ENCODE results near the gene SDE2.
"Not testable (repeated sequence)": the region's sequence is repeated elsewhere in the genome, so short reads cannot be mapped to it uniquely, and the experiment has no call there.

SDE2 gene

DNA sequence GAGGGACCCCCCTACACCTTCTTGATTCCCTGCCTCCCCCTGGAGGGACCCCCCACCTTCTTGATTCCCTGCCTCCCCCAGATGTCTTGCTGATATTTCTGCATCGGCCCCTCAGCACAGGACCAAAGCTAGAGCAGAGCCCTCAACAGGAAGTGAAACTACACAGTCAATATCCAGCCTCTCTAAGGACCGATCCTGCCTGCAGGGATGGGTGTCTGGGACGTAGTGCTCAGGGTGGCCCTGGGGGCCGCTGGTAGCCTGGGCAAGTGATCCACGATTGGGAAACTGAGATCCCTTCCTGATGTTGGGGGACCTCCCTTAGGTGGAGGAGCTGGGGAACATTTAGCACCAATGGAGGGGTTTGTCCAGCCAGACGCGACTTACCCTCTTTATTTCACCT, 54.2 kb downstream of the SDE2 start:
- in situ Hi-C loops (cut with MboI; ENCODE audit: low sequenced_read_pairs), result no loop called here

DNA sequence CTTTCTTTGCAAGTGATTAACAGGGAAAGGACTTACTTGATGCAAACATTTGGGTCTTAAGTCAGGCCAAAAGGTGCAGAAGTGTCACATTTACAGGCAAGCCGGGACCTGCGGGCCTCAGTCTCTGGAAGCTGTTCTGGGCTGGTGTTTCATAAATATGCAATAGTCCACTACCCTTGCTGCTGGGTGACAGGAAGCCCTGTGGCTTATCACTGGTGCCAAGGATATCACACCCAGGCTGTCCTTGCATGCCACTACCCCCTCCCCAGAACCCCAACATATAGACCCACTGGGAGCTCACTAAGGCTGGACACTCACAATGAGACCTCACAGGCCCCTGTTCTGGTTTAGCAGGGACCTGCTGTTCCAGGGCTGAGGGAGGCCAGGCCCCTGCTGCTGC, 54.8 kb downstream of the SDE2 start:
- in situ Hi-C loops (cut with MboI; ENCODE audit: low sequenced_read_pairs), result no loop called here

DNA sequence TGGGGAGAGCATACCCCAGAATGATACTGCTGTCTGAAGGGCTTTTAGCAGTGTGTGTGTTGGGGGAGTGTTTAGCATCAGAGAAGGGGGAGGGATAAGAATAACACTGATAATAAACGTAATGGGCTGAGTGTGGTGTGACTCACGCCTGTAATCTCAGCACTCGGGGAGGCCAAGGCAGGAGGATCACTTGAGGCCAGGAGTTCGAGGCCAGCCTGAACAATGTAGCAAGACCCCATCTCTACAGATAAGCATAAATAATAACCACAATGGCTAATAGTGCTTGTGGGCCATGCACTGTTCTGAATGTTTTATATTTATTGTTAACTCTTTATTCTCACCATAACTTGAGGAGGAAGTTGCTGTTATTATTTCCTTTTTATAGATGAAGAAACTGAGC, 55.6 kb downstream of the SDE2 start:
- in situ Hi-C loops (cut with MboI; ENCODE audit: low sequenced_read_pairs), result no loop called here

DNA sequence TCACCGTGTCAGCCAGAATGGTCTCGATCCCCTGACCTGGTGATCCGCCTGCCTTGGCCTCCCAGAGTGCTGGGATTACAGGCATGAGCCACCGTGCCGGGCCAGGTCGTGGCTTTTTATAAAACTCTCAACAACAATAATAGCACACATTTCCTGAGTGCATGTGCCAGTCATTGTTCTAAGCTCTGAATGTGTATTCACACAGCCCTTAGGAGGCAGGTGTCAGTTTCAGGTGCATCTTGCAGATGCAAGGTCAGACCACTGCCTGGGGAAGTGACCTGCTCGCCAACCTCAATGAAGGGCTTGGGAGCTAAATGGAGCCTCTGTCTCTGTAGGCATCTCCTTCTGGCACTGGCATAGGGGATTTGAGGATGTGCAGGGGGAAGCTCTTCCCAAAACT, 56.6 kb downstream of the SDE2 start:
- in situ Hi-C loops (cut with MboI; ENCODE audit: low sequenced_read_pairs), result no loop called here

DNA sequence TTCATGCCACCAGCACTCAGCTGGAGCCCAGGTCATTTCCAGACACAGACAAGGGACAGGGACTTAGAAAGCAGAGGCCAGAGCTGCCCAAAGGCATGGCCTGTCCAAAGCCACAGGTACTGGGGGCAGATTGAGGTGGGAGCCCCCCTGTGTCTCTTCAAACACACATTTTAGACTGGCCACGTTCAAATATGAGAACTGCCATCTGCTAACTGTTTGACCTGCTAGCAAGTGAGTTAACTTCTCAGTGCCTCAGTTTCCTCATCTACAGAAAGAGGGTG, 57.3 kb downstream of the SDE2 start:
- in situ Hi-C loops (cut with MboI; ENCODE audit: low sequenced_read_pairs), result no loop called here

DNA sequence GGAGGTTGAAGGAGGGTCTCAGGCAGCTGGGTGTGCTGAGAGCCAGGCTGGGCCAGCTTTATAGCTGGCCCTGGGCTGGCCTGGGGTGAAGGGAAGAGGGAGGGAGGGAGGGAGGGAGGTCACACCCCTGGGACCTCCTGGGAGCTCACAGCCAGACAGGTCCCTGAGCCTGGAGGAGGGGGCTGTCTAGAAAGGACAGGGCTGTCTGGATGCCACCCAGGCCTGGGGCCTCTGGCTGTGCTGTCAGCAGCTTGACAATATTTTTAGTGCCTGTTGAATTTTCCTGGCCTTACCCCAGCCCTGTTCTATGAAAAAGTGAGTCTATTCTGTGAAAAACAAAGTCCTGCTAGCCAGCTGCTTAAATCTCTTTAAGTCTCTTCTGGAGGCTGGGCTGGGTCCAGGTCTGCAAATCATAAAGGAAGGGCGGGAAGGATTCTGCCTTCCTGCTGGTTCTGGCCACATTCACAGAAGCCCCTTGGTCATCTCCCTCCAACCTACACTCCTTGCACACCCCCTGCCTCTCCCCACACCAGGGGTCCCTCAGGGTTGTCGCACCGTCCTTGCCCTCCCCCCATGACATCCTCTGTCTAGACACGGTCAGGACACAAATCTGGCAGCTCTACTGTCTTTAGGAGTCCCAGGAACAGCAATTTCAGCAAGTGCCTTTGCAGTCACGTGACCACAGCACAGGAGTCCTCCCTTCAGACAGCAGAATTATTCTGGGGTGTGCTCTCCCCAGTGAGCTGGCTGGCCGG, 57.8 kb downstream of the SDE2 start, which contains the start of gene LEFTY2:
LEFTY2 (minus strand) TSS at position 34 of the 755 bp plus-strand sequence. CDS start 80 bp downstream, outside the sequence.
- in situ Hi-C loops (cut with MboI; ENCODE audit: low sequenced_read_pairs), result no loop called here

DNA sequence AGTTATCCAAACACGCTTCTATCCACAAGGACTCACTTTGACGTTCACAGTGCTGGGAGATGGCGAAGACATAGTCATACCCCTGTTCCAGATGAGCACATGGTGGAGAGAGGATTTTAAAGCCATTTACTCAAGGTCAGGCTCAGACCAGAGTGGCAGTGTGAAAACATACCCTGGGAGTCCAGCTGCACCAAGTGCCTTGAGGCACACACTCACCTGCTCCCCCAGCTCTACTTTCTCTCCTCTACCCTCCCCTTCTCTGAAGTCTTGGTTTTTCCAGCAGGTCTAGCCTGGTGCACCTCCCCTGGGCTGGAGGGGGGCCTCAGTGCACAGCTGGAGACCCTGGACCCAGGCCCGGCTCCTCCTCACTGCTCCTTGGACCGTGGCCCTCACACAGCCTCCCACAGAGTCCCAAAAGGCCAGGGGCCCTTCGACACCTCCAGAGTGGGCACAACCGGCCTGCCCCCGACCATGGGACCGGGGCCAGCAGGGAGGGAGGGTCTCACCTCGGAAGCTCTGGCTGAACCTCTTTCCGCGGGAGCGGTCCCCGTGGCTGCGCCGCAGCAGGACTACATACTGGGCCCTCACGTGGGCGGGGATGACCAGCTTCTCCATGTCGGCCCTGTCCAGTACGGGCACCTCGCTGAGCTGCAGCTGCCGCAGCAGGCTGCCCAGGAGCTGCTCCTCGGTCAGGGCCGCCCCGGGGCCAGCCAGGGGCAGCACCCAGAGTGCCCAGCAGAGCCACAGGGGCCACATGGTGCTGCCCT, 58.6 kb downstream of the SDE2 start:
- in situ Hi-C loops (cut with MboI; ENCODE audit: low sequenced_read_pairs), result no loop called here

DNA sequence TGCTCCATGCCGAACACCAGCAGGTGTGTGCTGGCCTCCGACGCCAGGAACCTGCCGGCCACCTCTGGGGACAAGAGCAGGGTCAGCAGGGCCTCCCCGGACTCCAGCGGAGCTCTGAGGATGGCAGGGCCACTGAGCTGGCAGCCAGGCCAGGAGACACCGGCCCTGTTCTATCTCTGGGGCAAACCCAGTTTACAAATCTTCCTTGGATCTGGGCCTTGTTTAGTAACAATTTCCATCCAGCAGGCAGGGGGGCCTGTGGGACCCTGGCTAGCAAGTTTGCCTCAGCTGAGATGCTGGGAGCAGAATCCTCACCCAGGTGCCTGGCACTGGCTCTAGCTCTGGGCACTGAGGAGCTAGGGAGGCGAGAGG, 59.2 kb downstream of the SDE2 start:
- in situ Hi-C loops (cut with MboI; ENCODE audit: low sequenced_read_pairs), result not testable (repeated sequence)

DNA sequence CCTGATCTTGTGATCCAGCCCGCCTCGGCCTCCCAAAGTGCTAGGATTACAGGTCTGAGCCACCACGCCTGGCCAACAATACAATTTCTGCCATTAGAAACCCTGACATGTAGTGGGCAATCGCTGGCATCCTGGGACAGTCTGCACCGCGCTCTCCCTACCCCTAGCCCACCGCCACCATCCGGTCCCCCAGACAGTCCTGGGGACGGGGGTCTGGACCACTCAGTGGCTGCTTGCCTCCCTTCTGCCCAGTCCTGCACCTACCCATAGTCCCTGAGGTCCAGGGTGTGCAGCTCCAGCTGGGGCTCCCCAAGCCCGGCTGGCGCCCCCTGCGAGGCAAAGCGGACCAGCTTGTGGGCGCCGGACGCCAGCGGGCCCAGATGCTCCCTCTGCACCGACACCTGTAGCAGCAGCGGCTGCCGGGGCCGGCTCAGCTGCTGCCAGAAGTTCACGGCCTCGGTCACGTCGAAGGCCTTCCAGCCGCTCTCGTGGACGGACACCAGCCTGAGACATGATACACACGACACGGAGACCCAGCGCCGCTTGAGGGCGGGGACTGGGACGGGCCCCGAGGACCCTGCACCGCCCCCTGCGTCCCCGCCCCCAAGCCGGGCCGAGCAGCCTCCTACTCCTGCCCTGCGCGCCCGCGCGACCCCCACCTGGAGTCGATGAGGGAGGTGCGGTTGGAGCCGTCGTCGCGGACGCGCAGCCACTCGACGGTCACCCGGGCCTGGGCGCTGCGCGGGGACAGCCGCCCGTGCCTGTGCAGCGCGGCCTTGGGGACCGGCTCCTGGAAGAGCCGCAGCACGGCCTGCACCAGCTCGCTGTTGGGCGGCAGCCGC, 59.8 kb downstream of the SDE2 start:
- in situ Hi-C loops (cut with MboI; ENCODE audit: low sequenced_read_pairs), result not testable (repeated sequence)

DNA sequence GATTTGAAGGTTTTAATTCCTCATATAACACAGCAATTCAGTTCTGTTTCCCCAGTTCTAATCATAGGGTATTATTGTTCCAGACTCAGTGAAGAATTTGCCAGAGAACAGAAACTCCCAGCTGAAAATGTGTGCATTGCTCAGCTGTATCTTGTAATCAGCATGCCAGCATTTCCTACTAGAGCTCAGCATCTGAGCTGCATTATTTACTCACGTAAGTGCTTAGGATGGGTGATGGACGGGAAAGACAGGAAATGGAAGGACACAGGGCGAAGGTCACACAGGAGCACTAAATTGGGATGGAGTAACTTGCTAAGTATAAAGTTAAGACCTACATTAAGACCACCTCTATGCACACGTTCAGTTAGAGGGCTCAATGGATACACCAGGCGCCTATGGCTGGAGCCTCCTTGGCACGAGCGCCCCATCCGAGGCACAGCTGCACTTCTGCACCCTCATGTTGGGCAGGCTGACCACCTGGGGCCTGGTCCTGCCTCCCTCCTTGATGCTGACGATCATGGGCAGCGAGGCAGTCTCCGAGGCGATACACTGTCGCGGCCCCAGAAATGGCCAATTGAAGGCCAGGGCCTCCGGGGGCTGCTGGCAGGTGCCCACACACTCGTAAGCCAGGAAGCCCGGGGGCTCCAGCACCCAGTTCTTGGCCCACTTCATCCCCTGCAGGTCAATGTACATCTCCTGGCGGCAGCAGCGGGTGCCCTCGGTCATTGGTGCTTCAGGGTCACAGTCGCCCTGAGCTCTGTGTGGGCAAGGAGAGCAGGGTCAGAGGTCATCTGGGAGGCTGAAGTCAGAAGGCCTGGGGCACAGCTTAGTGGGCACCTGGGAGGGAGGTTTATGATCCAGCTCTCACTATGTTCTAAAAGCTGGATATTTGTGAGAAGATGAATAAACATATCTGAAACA, 61.8 kb downstream of the SDE2 start:
- in situ Hi-C loops (cut with MboI; ENCODE audit: low sequenced_read_pairs), result no loop called here

DNA sequence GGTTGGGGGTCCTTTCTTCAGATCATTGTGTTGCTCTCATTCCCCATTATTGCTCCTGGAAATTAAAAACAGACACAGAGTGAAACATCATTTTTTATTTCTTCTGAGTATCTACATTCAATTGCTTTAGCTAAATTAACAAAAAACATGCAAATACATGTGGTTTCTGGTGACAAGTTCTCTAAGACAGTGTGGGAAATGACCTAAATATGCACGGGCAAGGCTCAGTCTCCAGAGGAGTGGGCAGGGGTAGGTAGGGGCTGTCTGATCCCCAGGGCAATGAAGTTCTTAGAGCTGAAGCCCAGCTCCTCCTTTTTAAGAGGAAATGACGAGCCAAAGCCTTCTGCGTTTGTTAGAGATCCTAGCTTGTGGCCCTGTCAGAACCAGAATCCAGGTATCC, 62.6 kb downstream of the SDE2 start:
- in situ Hi-C loops (cut with MboI; ENCODE audit: low sequenced_read_pairs), result no loop called here

DNA sequence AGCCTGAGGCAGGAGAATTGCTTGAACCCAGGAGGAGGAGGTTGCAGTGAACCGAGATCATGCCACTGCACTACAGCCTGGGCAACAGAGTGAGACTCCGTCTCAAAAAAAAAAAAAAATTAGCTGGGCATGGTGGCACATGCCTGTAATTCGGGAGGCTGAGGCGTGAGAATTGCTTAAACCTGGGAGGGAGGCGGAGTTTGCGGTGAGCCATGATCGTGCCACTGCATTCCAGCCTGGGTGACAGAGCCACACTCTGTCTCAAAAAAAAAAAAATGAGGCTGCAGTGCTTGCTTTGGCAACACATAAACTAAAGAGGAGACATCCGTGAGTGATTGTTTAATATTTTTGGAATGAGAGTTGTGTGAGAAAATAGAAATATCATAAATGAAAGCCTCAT, 63.1 kb downstream of the SDE2 start:
- in situ Hi-C loops (cut with MboI; ENCODE audit: low sequenced_read_pairs), result not testable (repeated sequence)

DNA sequence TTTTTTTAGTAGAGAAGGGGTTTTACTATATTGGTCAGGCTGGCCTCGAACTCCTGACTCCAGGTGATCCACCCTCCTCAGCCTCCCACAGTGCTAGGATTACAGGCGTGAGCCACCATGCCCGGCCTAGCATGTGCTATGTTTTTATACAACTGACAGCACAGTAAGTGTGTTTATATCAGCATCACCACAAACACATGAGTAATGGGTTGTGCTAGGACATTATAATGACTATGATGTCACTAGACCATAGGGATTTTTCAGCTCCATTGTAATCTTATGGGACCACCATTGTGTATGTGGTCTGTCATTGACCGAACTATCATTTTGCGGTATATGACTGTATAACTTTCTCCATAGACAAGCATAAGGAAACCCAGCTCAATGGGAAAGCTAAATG, 64.4 kb downstream of the SDE2 start:
- in situ Hi-C loops (cut with MboI; ENCODE audit: low sequenced_read_pairs), result no loop called here

DNA sequence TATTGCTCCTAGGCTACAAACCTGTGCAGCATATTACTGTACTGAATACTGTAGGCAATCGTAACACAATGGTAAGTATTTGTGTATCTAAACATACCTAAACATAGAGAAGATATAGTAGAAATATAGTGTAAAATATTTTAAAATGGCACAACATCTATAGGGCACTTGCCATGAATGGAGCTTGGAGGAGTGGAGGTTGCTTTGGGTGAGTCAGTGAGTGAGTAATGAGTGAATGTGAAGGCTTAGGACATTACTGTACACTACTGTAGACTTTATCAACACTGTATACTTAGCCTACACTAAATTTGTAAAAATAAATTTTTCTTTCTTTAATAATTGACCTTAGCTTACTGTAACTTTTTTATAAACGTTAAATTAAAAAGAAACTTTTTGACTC, 66.1 kb downstream of the SDE2 start:
- in situ Hi-C loops (cut with MboI; ENCODE audit: low sequenced_read_pairs), result no loop called here

Measured in HL-60/S4 treated with phorbol 12-myristate 13-acetate at 8.2 ng/mL for 4 days and 3 days (cell line).